ENCODE results near the gene CPNE4. TPM values are rescaled to one million over a fixed set of nuclear protein-coding genes. Genes with fewer than 3 reads are reported as not detected.

The CPNE4 gene
- total RNA-seq, 1 experiment from 2014 or later, result not detected

GRCh38 chr3:131819381-131820055 lies 215.3 kb downstream of the CPNE4 start:
- in situ Hi-C loops (cut with HindIII; ENCODE audit: low sequenced_read_pairs), result no loop called here

GRCh38 chr3:131812433-131812832 lies 222.4 kb downstream of the CPNE4 start:
- in situ Hi-C loops (cut with HindIII; ENCODE audit: low sequenced_read_pairs), result no loop called here
- no peak for DNase-seq (ENCODE audit: low spot score)

More at GRCh38 chr3:131819381-131820055, 215.3 kb downstream of the CPNE4 start:
- no peak for DNase-seq (ENCODE audit: low spot score)

- in situ Hi-C loops (cut with HindIII; ENCODE audit: low sequenced_read_pairs), result no loop called here
- DNase-seq (ENCODE audit: low spot score), result no peak
Measured at GRCh38 chr3:131811481-131811880, 223.3 kb downstream of the CPNE4 start.

DNA sequence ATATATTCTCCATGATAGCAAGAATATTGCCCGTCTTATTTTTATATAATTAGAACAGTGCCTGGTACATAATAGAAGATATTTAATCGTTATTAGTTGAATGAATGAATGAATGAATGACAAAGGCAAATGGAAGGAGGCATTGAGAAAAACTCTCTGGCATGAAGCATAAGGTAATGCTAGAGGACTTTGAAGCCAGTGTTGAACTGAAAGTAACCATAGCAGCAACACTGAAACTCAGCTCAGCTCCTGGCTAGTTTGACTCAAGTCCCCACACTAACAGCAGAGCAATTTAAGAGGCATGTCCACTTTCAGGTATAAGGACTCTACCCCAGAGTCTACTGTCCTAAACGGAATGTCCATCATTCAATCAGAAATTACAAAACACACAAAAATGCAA lies 227.0 kb downstream of the CPNE4 start:
- DNase-seq (ENCODE audit: low spot score), result no peak
- in situ Hi-C loops (cut with HindIII; ENCODE audit: low sequenced_read_pairs), result no loop called here

DNA sequence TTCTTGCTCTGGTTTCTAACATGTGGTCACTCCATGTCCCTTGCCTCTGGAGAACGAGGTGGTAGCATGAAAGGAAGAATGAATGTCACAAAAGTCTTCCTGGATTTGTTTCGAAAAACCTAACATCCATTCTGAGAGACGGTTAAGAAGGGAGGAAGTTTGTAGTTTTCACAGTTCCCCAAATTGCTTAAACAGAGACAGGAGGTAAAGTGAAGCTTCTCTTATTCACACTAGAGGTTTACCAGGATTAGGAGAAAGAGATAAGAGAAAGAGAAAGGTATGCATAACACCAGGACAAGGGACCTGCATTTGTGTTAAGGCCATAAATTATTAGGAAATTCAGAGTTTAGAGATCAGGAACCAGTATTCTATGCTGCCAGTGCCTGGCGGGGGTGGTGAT lies 228.1 kb downstream of the CPNE4 start:
- in situ Hi-C loops (cut with HindIII; ENCODE audit: low sequenced_read_pairs), result no loop called here
- no peak for DNase-seq (ENCODE audit: low spot score)

DNA sequence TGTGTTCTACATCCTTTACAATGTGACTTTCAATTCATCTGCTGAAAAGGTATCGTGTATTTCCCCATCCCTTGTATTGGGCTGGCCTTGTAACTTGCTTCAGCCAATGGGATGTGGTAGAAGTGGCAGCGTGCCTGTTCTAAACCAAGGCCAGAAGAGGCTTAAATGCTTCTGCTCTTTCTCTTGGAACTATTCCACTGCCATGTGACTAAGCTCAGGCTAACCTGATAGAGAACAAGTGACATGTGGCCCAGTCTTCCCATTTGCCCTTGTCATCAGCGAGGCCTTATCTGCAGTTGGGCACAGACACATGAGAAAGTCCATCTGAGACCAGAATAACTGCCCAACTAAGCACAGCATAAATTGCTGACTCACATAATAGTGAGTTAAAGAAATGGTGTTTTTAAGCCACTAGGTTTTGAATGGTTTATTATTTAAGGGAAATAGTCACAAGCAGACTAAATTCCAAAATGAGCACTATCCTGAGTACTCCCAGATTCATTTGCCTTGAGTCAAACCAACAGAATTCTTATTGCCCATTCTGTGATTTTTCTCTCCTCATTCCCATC lies 230.2 kb downstream of the CPNE4 start:
- no peak for DNase-seq (ENCODE audit: low spot score)
- in situ Hi-C loops (cut with HindIII; ENCODE audit: low sequenced_read_pairs), result no loop called here

DNA sequence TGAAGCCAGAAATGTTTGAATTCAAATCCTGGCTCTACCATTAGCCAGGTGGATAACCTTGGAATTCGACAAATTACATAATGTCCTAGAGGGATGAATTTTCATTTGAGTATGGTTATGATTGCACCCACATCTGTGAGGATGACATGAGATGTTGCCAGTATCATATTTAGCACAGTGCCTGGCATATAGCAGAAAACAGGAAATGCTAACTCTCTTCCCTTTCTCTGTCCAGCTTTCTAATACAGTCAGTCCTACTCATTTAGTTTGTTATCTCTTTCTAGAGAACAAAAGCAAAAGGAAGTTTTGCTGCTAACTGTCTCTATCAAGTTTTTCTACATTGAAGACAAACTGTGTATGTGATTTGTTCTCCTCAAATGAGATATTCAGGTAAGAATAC lies 231.7 kb downstream of the CPNE4 start:
- in situ Hi-C loops (cut with HindIII; ENCODE audit: low sequenced_read_pairs), result no loop called here
- no peak for DNase-seq (ENCODE audit: low spot score)

DNA sequence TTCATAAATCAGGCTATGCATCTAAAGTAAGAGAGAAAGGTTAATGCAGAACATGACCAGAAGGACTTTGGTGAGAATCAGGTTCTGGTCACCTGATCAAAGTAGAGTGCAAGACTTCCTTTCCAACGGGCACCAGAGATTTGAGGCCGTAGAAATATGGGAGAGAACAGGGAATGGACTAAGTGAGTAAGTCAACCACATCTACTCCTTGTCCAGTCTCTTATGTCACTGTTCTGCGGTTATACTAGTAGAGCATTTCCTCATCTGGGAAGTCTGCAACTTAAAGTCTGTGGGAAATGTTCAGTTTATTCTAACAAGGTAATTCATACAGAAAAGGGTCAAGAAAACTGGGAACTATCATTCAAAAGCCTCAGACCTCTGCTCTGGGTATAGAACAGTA lies 232.8 kb downstream of the CPNE4 start:
- in situ Hi-C loops (cut with HindIII; ENCODE audit: low sequenced_read_pairs), result no loop called here
- DNase-seq (ENCODE audit: low spot score), result no peak

- in situ Hi-C loops (cut with HindIII; ENCODE audit: low sequenced_read_pairs), result no loop called here
- DNase-seq (ENCODE audit: low spot score), result no peak
Measured at GRCh38 chr3:131801566-131801965, 233.2 kb downstream of the CPNE4 start.

- no peak for DNase-seq (ENCODE audit: low spot score)
- in situ Hi-C loops (cut with HindIII; ENCODE audit: low sequenced_read_pairs), result no loop called here
Measured at GRCh38 chr3:131797776-131798175, 237.0 kb downstream of the CPNE4 start.

DNA sequence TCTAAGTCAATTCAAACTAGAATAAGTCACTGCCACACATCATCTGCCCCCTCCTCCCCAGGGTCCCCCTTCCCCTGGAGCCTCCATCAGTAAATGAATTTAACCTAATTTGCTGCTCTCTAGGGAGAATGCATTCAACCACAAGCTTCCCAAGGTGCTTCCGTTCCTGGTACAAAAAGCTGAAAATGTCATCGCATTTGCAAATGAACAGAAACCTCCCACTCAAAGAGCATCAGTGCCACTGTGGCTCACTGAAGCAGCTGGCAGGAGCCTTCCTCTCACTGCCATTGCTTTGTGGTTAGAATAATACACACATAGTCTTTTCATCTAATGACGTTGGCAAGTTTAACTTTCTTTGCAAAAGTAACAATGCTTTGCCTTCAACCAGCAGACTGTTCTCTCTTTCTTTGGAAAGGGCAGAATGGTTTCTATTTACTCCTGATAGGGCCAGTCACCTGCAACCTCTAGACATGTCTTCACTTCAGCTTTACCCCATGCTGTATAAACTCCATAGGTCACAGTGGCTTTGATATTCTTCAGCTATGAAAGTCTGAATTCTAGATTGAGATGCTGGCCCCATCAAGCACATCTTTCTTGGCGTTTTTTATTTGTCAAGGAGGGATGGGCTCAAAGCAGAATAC lies 238.1 kb downstream of the CPNE4 start:
- in situ Hi-C loops (cut with HindIII; ENCODE audit: low sequenced_read_pairs), result no loop called here
- DNase-seq (ENCODE audit: low spot score), result no peak

- in situ Hi-C loops (cut with HindIII; ENCODE audit: low sequenced_read_pairs), result no loop called here
- DNase-seq (ENCODE audit: low spot score), result no peak
Measured at GRCh38 chr3:131796111-131796510, 238.7 kb downstream of the CPNE4 start.

DNA sequence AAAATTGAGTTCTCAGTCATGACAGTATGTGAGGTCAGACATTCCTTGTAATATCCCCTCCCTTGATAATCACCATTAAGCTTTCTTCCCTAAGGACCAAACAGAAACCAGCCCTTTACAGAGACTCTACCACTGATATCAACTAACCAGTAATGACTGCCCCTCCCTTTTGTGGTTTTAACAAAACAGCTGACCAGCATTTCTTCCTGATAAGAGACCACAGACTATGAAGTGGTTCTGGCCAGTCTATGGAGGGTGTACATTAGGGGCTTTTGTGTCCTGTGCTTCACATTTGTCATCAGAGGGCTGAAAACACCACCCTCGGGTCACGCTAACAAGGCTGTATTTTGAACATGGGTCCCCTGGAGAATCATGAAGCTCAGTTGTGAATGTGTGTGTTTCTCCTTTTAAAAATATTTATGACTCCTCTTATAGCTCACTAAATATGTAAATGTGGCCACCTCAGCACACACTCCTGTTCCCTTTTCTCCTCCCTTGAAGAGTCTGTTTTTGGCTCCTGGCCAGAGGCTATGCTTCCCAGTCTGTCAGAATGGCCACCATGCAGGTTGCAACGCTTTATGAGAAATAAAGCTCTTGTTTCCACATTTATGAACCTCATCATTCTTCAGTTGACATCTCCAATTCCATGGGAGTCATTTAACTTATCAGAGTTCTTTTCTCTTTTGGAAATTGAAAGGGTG lies 239.3 kb downstream of the CPNE4 start:
- no peak for DNase-seq (ENCODE audit: low spot score)
- in situ Hi-C loops (cut with HindIII; ENCODE audit: low sequenced_read_pairs), result no loop called here

- in situ Hi-C loops (cut with HindIII; ENCODE audit: low sequenced_read_pairs), result no loop called here
- DNase-seq (ENCODE audit: low spot score), result peak; percentile 33
Measured at GRCh38 chr3:131794766-131795388, 239.9 kb downstream of the CPNE4 start.

DNA sequence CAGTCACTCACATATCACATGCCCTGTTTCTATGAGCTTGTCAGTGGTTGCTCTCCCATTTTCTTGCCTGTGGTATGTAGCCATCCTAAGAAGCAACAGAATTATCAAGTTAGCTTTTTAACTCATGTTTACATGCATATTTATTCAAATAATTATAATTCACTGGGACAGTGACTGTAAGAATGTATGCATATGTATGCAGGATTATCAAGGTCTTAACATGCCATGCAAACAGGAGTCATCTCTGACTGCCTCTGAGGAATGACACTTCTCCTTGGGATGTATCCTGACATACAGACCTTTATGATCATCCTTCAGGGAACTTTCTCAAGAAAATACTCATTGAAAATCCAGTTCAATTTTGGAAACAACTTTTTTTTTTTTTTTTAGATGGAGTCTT lies 240.9 kb downstream of the CPNE4 start:
- no peak for DNase-seq (ENCODE audit: low spot score)
- in situ Hi-C loops (cut with HindIII; ENCODE audit: low sequenced_read_pairs), result no loop called here

GRCh38 chr3:131789188-131789587 lies 245.6 kb downstream of the CPNE4 start:
- no peak for DNase-seq (ENCODE audit: low spot score)
- in situ Hi-C loops (cut with HindIII; ENCODE audit: low sequenced_read_pairs), result no loop called here

DNA sequence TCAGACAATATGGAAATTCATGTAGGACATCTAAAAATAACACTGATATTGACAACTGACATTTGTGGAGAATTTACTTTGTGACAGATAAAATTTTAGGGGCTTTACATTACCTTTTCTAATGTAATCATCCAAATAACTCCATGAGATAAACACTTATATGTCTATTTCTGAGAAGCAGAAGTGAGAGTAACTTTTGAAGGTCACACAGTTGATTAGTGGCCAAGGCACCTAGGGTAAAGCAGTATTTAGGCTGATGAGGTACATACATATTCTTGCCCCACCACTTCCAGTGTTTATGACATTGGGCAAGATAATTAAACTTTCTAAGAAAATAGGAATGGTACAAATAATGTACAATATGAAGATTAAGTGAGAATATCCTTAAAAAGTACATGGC lies 248.4 kb downstream of the CPNE4 start:
- in situ Hi-C loops (cut with HindIII; ENCODE audit: low sequenced_read_pairs), result no loop called here
- no peak for DNase-seq (ENCODE audit: low spot score)

DNA sequence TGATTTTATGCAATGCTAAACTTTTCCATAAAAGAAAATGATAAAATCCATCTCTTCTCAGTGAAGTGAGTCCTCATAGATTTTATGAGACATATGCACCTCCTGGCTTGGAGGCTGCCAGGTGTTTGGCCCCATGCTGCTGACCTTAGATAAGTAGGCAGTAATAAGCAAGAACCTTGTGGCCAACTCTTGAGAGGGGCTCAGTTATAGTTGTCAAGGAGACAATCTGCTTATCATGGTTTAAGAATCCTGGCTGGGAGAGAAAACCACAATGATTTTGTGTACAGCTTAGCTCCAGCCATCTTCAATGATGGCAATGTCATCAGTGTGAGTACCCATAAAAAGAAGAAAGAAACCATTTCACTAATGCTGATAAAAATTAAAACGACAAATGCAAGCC lies 252.1 kb downstream of the CPNE4 start:
- in situ Hi-C loops (cut with HindIII; ENCODE audit: low sequenced_read_pairs), result no loop called here
- no peak for DNase-seq (ENCODE audit: low spot score)

- no peak for DNase-seq (ENCODE audit: low spot score)
- in situ Hi-C loops (cut with HindIII; ENCODE audit: low sequenced_read_pairs), result no loop called here
Measured at GRCh38 chr3:131778526-131778925, 256.3 kb downstream of the CPNE4 start.

- in situ Hi-C loops (cut with HindIII; ENCODE audit: low sequenced_read_pairs), result no loop called here
- no peak for DNase-seq (ENCODE audit: low spot score)
Measured at GRCh38 chr3:131775650-131776049, 259.2 kb downstream of the CPNE4 start.
